Measurements from ENCODE around the gene TYW1.
"Not testable (repeated sequence)": the region's sequence is repeated elsewhere in the genome, so short reads cannot be mapped to it uniquely, and the experiment has no call there.

TYW1 gene

DNA sequence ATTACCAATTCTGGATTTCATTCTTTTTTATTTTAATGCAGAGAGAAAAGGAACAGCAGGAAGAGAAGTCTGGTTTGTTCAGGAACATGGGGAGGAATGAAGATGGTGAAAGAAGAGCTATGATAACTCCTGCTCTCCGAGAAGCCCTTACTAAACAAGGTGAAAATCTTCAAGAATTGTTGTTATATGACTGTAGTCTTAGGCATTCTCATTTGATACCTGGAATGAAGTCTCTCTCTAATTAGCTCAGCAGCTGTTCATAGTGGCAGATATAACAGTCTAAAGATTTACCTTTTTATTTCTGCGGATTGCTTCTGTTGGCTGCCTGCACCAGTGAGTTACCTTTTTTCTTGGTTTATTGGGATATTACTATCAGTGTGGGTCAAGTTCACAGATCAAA is 53.3 kb downstream of the TYW1 start:
- not testable (repeated sequence) for DNase-seq

DNA sequence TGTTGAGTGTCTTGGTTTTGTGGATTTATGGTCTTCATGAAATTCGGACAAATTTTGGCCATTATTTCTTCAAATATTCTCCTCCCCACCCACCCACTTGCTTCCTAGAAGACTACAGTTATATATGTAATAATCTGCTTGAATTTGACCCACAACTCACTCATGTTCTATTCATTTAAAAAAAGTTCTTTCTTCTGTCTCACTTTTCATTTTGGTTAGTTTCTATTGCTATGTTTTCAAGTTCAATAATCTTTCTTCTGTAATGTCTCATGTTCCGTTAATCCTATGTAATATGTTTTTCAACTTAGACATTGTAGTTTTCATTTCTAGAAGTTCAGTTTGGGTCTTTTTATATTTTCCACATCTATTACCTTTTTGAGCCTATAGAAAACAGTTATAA is 55.5 kb downstream of the TYW1 start:
- not testable (repeated sequence) for DNase-seq

DNA sequence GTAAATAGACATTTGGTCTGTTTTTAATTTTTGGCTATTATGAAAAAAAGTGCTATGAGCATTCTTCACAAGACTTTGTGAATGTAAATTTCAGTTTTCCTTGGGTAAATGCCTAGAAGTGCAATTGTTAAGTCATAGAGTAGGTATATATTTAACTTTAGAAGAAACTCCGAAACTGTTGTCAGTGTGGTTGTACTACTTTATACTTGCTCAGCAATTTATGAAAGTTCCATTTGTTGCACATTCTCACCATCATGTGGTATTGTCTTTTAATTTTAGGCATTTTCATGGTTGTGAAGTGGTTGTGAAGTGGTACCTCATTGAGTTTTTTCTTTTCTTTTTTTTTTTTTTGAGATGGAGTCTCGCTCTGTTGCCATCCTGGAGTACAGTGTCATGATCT is 60.0 kb downstream of the TYW1 start:
- DNase-seq: no peak

DNA sequence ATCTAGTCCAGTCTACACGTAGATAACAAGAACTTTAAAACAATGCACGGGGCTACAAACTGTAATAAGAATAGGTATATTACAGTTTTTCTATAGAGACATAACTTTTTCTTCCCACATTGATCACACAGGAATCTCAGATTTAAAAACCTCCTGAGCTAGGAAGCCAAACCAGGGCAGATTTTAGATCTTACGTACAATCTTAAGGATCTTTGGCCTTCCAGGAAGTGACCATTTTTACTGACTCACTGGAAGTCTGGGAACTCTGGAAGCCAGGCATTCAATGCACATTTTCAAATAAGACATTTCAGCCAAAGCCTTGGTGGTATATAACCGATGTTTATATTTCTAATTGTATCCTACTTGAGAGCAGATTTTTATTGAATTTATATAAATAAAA is 64.7 kb downstream of the TYW1 start:
- DNase-seq: not testable (repeated sequence)

DNA sequence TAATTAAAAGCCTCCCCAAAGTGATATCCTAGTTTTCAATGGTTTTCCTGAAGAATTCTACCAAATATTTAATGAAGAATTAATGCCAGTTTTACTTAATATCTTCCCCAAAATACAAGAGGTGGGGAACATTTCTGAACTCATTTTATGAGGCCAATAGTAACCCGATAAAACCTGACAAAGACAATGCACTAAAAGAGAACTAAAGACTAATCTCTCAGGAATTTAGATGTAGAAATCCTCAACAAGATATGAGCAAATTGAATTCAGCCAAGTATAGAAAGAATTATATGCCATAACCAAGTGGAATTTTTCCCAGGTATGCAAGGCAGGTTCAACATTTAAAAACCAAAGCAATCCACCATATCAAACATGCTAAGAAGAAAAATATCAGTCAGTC is 66.2 kb downstream of the TYW1 start:
- DNase-seq: not testable (repeated sequence)

DNA sequence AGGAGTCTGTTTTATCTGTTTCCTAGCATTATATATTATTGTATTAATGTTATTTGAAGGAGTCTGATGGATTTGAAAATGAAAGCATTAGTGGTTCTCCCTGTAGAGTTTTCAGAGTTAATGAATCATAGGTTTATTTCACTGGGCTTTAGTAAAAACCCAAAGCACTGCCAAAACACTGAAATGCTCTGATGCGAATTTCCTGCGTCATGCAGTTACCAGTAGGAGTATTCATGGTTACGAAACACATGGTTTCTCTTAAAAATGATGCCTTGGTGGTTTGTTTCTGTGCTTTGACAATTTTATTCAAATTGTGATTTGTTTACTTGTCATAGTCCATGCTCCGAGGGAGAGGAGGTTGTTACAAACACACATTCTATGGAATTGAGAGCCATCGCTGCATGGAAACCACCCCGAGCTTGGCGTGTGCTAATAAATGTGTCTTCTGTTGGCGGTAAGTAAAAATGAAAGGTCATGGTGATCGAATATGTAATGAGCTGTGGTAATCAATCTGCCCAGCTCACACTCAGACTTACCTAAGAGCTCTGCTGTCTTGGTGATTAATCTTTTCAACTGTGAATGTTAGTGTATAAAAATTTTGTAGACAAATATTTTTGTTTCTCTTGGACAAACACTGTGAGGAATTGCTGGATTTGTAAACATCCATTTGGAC is 70.5 kb downstream of the TYW1 start:
- not testable (repeated sequence) for DNase-seq

DNA sequence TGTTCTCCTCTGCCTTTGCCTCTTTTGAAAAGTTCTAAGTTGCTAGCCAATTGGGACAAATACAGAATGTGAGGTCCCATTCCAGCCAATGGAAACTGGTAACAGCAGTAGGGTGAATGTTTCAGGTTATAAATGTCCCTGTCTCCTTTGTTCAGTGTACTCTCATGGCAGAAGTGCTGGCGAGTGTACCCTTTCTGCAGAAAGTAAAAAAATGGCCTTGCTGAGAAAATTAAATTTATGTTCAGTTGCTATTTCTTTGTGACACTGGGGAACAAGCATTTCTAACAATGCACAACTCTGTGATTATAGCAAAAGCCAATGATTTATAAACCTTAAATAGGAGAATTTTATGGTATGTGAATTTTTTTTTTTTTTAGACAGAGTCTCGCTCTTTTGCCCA is 79.5 kb downstream of the TYW1 start:
- DNase-seq: not testable (repeated sequence)

DNA sequence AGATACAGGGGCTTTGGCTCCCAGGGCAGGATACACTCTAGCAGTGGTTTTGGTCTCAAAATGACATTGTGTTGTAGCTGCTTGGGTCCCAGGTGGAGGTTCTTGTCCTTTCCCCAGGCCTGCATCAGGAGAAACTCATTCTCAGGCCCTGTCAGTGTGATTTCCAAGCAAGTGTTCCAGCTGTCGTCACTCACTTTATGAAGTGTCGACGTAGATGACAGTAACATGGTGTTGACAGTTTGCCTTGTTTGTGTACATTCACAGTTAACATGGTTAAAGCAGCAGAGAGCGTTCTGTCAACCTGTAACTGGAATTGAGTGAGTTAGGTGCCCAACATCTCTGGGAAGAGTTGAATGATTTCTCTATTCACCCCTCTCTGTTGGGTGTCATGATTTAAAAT is 86.2 kb downstream of the TYW1 start:
- not testable (repeated sequence) for DNase-seq

DNA sequence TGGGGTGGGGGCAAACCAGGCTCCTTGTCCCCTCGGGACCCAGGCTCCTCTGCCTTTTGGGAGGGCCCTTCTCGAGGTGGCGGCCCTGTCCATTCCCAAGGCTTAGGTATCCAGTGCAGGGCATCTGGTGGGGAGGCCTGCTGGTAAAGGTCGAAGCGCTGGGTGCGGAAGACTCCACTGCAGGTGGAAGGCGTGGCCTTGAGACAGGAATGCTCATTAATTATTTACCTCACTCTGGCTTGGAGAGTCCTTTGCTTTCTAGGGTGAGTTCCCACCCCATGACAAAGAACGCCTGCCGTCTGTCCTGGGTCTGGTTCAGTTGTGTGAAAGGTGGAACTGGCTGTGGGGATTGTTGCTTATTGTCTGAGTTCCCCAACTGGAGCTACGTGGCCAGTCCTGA is 92.6 kb downstream of the TYW1 start:
- DNase-seq: not testable (repeated sequence)

DNA sequence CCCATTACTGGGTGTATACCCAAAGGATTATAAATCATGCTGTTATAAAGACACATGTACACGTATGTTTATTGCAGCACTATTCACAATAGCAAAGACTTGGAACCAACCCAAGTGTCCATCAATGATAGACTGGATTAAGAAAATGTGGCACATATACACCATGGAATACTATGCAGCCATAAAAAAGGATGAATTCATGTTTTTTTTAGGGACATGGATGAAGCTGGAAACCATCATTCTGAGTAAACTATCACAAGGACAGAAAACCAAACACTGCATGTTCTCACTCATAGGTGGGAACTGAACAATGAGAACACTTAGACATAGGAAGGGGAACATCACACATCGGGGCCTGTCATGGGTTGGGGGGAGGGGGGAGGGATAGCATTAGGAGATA is 94.4 kb downstream of the TYW1 start:
- not testable (repeated sequence) for DNase-seq

DNA sequence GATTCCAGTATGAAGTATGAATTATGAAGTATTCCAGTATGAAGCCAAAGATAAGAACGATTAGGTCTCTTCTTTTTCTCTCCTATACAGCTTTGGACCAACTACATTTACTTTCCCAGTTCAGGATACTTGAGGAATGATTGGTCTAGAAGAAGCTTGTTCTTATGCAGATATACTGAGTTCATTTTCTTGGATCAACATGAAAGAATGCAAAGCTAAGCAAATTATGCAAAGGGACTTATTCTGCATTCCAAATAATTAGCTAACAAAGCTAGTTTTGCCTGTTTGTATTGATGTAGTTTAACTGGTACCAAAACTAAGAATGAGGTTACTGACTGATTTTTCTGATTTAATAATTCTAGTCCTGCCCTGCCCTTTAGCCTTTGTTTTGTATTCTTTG is 101.4 kb downstream of the TYW1 start:
- DNase-seq: not testable (repeated sequence)

DNA sequence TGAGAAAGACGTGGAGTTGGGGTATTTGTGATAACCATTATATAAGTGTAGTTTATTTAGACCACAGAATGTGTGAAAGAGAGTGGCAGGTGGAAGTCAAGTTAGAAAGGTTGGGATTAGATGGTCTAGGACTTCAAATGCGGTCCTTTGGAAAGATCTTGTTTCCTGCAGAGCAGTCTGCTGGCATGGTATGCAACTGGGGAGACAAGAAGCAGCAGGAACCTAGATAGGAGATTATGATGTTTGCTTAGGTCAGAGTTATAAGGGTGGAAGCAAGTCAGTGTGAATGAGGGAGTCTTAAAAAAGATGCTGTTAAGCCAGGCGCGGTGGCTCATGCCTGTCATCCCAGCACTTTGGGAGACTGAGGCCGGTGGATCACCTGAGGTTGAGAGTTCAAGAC is 102.8 kb downstream of the TYW1 start:
- not testable (repeated sequence) for DNase-seq

DNA sequence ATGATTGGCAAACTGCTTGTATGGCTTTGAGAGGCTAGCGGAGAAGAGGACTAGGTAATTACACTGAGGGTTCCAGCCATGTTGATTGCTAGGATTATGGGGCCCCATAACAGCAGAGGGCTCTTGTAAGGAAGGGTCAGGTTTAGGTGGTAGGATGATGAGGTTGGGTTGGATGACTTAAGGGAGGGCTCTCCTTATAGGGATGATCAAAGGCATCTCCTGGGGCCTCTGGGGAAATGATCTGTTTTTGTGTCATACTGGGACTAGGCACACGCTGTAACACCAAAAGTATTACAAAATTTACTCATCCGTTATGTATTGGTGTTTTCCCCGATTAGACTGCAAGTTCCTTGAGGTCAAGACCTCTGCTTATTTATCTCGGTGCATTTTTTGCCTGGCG is 103.4 kb downstream of the TYW1 start:
- not testable (repeated sequence) for DNase-seq

DNA sequence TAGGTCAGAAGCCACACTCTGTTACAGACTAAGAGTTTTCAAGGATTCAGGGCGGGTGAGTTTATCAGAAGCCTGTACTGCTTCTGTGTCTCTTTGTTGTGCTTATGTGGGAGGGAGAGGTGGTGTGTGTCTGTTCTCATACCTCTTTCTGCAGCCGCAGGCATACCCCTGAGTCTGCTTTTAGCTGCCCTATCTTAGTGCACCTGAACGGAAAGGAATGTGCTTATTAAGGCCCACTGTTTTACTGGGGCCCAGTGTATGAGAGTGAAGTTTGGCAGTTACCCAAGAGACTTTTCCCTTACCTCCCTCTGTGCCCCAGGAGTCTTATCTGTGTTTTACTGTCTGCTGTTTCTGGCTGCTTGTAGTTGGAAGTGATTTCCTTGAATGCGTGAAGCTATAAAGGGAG is 104.3 kb downstream of the TYW1 start:
- DNase-seq: no peak

DNA sequence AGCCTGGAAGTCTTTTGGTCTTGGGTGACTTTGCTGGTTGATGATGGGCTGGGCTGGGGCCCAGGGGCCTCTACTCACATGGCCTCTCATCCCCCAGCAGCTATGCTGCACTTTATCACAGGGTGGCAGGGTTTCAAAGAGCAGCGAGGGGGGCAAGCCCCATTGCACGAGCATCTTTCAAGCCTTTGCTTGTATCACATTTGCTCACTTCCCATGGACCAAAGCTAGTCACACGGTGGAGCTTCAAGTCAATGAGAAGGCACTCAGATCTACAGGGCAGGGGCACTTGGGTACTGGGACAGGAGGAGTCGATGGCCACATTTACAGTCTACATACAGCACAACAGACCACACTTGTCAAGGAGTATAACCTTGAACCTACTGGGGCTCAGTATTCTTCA is 108.3 kb downstream of the TYW1 start:
- not testable (repeated sequence) for DNase-seq

DNA sequence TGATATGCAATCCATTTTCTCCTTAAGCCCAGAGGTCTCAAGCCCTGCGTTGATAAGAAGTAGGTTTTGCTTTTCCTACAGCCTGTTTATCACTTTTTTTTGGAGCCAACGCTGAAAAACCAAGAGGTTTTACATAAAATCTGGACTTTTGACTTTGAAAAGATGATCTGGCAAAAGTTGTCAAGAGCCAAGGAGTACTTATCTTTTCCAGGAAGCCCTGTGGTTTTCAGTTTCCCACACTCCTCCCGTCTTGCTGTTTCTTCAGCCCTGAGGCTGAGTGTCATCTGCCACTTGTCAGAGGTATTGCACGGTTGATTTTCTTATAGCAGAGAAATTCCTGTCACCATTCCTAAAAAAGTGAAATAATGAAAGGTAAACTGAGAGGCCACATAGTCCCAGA is 108.7 kb downstream of the TYW1 start:
- peak; percentile 26 for DNase-seq

DNA sequence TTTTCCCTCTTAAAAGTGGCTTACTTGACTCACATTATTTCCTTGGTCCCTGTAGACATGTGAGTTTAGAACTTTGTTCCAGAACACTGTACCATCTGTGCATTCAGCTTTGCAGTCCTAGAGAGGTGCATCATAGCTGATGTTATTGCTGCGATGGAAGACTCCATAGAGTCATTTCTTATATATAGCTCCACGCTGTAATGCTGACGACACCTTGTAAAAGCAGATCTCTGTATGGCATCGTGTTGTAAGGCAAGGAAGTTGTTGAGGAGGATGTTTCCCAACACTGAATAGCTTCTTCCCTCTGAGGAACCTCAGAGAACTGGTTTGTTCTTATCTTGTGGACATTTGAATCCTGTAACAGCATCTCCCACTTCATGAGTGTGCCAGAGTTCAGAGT is 109.6 kb downstream of the TYW1 start:
- DNase-seq: not testable (repeated sequence)

DNA sequence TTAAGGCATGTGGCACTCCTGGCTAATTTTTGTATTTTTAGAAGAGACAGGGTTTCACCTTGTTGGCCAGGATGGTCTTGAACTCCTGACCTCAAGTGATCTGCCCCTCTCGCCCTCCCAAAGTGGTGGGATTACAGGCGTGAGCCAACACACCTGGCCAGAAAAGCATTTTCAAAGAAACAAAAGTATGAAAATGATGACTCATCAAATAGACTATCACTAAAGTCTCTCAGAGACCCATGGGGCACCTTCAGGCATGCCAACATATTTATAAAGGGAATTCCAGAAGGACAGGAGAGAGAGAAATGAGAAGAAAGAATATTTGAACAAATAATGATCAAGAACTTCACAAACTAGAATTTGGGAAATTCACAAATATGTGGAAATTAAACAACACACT is 114.7 kb downstream of the TYW1 start:
- DNase-seq: not testable (repeated sequence)

DNA sequence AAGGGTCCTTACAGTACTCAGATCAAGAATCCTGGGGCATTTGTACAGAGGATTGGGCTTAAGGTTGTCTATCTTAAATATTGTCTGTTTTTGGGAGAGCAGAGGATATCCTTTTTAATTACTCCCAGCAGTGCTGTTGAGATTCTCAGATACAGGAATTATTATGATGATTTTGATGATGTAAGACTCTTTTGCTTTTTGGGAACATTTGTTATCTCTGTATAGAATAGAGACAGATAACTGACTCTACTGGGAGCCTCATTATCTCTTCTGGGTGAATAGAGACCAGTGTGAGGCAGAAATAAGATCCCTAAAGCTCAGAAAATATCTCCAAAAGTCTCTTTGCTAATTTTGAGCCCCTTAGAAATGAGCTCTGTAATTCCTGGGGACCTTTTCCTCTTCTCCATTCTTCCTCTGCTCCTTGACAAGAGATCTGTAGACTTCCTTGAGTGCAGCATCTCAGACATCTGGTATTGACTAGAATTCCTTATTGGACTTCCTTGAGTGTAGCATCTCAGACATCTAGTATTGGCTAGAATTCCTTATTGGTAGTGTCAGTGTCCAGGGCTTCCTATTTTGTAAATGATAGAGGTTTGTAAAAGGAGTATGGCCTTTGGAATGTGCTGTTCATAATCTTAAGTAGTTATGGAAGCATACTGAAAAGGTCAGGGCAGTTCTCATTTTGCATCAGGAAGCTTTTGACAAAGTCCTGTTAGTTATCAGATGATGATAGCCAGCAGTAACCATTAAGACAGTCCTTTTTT is 118.0 kb downstream of the TYW1 start:
- DNase-seq: not testable (repeated sequence)

DNA sequence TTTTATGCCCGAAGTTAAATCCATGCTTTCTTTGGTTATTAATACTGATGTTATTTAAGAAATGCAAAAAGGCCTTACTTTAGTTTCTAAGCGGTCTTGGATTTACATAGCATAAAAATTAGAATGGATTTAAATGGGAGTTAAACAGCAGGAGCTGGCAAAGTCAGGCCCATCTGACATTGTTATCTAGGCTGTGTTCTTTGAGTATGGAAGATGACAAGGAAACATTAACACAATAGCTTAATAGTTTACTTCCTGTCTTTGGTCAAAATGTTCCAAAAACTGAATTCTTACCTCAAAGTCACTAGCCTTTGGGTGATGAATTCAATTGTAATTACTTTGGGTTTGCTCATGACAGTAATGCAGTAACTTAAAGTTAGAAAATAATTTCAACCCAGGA is 123.9 kb downstream of the TYW1 start:
- not testable (repeated sequence) for DNase-seq

DNA sequence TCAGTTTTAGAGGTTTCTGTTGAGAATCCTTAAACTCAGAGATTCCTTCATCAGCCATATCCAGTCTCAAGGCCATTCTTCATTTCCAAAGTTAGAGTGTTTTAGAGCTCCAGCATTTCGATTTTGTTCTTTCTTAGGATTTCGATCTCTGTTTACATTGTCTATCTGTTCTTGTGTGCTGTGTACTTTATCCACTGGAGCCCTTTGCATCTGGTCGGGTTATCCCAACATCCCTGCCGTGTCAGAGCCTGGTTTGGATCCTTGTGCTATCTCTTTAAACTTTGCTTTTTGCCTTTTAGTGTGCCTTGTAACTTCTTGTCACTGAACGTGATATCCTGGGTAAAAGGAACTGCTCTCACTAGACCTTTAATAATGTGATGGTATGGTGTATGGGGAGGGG is 131.6 kb downstream of the TYW1 start:
- not testable (repeated sequence) for DNase-seq

DNA sequence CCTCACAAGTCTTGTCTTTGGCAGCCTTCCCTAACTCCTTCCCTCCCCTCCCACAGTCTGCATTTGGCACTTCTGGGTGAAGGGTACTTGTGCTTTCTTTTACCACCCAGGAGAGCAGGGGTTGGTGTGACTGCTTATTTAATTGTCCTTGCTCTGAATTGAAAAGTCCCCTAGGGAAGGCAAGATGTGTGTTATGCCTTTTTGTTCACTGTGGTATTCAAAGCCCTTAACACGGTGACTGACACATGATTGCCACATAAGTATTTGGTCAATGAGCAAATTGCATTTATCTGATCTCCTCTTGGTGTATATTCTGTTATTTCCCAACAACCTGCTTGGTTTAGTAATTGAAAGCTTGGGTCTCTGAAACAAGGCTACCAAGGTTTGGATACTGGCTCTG is 134.1 kb downstream of the TYW1 start:
- DNase-seq: not testable (repeated sequence)

DNA sequence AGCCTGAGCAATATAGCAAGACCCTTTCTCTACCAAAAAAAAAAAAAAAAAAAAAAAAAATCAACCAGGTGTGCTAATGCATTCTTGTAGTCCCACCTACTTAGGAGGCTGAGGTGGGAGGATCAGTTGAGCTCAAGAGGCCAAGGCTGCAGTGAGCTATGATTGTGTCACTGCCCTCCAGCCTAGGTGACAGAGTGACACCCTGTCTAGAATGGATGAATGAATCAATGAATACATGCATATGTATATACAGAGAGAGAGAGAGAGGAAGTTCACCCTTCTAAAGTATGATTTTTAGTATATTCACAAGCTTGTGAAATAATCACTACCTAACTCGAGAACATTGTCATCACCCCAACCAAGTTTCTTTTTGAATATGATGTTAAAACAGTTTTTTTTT is 138.3 kb downstream of the TYW1 start:
- DNase-seq: not testable (repeated sequence)
